Skin epidermis (tissue), 12 donors: ENCODE data around the gene RSAD1.

ENCODE experiments used
- H3K27ac ChIP-seq, 21 experiments: fragments of 200-600 bp; sonication (generic) in 11 of 21; one replicate each; pipeline ENCODE4 v1.5.0; 2020; ENCODE audit warnings: mild to moderate bottlenecking in 3 of 21, inconsistent platforms in 2 of 21, moderate library complexity in 2 of 21
- H3K4me3 ChIP-seq, 7 experiments: fragments of 200-600 bp; sonication (generic) in 2 of 7; one replicate each; pipeline ENCODE4 v1.5.0; 2020; ENCODE audit warnings: inconsistent platforms in 2 of 7, mild to moderate bottlenecking in 2 of 7, moderate library complexity in 1 of 7

RSAD1 gene

DNA sequence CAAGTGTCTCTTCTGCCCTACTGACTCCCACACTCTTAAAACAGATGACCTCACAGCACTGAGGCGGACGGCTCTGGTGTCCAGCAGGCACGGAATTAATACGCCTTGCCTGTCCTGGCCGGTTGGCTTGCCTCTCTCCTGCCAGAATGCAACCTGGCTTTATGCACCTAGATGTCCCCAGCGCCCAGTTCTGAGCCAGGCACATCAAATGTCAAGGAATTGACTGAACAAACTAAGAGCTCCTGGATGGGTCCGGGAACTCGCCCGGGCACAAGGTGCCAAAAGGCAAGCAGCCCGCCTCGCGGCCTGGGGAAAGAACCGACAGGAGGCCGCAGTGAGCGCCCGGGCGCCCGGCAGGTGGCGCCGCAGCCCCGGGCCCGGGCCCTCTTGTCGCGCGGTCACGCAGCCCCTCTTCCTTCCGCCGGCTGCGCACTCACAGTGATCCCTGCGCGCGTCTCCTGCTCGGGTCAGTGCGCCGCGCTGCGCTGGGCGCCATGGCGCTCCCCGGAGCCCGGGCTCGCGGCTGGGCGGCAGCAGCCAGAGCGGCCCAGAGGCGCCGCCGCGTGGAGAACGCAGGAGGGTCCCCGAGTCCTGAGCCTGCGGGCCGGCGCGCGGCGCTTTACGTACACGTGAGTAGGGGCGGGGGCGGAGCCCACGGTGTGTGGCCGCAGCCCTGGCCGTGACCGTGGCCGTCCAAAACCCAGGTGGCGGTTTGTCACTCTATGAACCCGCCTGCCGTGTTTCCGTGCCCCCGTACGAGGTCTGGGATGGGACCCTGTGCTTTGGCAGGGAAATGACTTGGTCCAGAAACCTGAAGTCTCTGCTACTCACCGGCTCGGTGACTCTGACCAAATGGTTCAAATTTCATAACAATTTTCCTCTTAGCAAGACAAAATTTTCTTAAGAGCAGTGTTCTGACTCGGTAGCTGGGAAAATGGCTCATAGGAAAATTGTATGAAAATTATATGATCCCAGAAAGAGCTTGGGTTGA lies at the start of gene RSAD1:
Gene RSAD1, plus strand, starts transcription at position 470 of the 991 bp plus-strand sequence. Its CDS starts 25 bp downstream, at position 495.
- Histone ChIP-seq H3K27ac (peak within 1 kb of the TSS; percentile 16 to 91 (median 84)), H3K4me3 (peak within 1 kb of the TSS; percentile 54 to 87 (median 82))

DNA sequence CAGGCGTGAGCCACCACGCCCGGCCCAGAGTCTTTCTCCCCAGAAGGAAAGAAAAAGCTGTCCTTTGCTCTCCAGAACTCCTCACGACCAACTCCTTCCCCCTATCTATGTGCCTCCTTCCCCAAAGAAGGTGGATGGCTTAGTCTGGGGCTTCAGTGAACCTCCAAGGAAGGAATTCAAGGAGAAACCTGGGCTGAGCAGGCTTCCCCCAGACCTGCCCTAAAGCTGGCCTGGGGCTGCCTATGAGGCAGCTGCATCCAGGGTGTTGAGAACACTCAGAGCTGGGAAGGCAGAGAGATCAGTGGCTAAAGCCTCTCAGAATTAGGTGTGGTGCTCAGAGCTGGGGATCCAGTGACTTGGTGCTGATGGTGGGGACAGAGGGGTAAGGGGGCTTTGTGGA lies 48.9 kb upstream of the RSAD1 start:
- H3K27ac ChIP-seq, result peak overlapping the region in 13 of 21 experiments; percentile 17 to 89 (median 70)
- no peak overlapping the region for H3K4me3 ChIP-seq

DNA sequence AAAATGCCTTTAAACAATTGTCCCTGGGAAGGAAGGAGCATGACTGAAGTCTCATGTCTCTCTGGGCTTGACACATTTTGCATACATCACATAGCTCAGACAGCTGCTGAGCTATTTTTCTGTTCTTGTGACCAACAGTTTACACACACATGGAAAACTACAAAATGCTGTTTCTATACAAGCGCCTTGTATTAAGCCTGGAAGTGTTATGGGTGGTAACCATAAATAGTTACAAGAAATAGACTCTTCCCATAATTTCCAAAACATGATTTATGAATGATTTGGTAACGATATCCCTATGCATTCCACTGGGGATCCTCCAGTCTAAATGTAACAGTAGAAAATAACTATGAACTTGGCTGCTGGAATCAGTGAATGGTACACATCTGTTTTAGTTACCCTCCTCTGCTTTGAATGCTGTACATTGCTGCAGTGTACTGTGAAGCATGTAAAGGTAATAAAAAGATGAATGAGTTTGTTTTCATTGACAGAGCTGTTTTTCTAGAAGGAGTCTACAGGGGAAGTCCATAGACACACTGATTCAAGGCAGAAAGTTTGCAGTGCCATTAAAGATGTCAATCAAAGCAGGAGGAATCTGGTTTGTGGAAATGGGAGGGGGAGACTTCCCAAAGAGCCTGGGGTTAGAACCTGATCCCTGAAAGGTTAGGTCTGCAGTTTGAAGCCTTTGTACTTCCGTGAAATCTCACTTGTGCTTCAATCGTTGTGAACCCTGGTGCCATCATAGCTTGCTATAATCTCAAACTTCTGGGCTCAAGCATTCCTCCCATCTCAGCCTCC lies 47.6 kb upstream of the RSAD1 start:
- Histone ChIP-seq H3K27ac (peak overlapping the region in 1 of 21 experiments; percentile 77), H3K4me3 (no peak overlapping the region)

DNA sequence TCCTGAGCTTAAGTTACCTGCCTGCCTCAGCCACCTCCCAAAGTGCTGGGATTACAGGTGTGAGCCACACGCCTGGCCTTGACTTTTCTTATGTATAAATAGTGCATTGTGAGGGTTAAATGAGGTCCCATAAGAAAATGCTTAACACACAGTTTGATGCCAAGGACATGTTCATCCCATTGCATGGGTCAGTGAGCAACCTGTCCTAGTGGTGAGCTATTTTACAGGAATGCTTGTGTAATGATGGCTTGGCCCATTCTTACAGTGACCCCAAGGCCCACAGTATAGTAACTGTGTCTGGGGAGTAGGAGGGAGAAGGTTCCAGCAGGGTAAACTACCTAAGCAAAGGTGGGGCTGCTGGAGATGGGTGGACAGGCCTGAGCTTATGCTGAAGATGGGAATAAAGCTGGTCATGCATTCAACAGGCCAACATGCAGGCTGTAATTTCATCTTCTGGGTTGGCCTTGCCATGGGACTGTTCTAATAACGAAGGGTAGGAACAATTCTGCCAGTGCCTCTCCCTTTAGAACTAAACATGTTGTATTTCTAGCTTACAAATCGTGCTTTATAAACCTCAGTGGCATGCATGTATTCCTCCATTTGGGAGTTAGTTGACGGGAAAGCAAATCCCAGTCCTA lies 46.4 kb upstream of the RSAD1 start:
- H3K27ac ChIP-seq, result no peak overlapping the region

DNA sequence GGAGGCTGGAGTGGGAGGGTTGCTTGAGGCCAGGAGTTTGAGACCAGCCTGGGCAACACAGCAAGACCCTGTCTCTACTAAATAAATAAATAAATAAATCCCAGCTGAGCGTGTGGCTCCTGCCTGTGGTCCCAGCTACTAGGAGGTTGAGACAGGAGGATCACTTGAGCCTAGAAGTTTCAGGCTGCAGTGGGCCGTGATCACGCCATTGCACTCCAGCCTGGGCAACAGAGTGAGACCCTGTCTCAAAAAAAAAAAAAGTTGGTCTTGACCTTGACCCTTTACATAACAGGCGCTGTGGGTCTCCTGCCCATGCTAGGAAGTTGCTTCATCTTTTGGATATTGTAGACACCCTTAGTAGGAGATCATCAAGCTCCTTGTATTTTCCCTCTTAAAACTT lies 41.3 kb upstream of the RSAD1 start:
- Histone ChIP-seq H3K4me3 (no peak overlapping the region), H3K27ac (no peak overlapping the region)

More for the DNA sequence above, 46.4 kb upstream of the RSAD1 start:
- no peak overlapping the region for H3K4me3 ChIP-seq

DNA sequence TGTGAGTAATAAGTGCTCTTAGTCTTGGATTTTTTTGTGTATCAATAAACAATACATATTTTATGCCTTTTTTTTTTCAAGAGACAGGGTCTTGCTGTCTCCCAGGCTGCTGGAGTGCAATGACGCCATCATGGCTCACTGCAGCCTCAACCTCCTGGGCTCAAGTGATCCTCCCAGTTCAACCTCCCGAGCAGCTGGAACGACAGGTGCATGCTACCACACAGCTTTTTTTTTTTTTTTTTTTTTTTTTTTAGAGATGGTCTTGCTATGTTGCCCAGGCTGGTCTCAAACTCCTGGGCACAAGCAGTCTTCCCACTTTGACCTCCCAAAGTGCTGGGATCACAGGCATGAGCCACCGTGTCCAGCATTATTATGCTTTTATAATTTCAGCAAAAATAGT lies 39.7 kb upstream of the RSAD1 start:
- Histone ChIP-seq H3K27ac (no peak overlapping the region), H3K4me3 (no peak overlapping the region)

DNA sequence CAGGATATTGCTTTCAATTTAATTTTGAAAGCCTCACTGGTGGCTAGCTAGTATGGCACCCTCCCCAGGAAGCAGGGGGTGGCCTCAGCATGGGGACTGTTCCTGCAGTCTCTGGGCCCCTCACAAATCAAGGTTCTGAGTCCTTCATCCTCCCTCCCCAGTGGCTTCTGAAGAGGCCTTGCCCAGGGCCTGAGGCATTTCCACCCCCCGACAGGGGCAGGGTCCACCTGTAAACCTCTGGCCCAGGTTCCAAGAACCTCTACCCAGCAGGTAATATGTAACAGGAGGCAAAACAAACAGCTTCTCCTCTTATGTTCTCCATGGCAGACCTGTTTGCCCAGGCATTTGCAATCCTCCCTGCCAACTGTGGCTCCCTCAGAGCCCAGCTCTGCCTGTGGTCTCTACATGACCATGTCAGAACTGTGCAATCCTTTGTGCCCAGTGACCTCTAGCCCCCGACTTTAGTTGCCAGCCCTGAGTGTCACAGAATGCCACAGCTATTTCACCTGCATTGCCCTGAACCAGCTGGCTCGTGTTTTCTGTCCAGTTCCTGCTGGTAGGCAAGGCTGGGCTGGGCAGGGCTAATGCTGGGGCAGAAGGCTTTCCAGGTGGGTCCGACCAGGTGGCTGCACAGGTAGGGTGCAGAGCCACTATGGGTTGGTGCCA lies 38.4 kb upstream of the RSAD1 start:
- H3K27ac ChIP-seq, result peak overlapping the region in 4 of 21 experiments; percentile 10 to 76 (median 30)
- no peak overlapping the region for H3K4me3 ChIP-seq

DNA sequence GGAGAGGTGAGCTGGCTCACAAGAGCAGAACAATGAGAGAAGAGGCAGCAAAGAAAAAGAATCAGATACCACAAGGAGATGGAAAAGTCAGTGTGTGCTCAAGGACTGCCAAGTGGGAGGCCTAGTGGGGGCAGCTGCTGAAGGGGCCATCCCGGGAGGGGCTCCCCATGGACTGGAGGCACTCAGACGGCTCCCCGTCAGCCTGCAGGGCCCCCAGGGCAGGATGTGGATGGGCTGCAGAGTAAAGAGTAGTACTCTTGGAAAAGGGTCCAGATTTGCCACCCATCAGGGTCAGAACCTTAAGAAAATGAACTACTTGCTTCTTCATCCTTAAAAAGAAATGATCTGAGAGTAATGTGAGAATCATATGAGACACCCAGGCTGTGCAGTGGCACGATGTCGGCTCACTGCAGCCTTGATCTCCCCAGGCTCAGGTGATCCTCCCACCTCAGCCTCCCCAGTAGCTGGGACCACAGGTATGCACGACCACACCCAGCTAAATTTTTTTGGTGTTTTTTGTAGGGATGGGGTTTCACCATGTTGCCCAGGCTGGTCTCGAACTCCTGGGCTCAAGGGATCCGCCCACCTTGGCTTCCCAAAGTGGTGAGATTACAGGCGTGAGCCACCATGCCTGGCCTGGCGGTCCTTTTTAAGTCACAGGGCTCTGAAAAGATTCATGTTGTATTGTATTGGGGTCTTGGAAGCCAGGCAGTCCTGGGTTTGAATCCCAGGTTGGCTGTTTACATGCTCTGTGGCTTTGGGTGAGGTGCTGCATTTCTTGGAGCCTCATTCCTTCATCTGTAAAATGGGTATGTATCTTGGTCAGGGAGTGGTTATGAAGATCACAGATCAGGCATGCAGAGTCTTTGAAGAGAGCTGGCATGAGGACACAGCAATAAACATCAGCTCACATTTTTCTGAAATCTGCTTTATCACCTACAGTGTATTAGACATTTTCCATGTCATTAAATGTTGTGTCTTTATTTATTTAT lies 37.5 kb upstream of the RSAD1 start:
- peak overlapping the region in 3 of 21 experiments; percentile 21 to 76 (median 39) for H3K27ac ChIP-seq

DNA sequence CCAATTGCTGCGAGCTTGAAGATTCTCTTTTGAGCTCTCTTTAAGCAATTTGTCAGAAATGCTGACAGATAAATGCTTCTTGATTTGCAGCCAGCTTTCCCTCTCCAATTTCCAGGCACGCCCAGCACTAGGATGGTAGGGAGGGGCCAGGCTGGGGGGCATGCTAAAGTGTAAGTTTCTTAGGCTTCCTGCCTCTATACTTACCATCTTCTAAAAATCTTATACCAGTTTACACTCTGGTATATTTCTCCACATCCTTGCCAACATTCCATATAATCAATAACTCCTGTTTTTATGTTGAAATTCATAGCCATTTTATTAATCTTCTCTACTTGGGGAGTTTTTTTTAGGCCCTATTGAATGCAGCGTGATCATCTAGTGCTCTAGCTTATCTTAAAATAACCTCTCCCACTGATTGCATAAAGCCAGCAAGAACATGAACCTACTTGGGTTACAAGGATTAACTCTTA lies 35.1 kb upstream of the RSAD1 start:
- Histone ChIP-seq H3K4me3 (no peak overlapping the region), H3K27ac (peak overlapping the region in 2 of 21 experiments; percentile 21 to 24)

More for the DNA sequence above, 37.5 kb upstream of the RSAD1 start:
- H3K4me3 ChIP-seq, result no peak overlapping the region

DNA sequence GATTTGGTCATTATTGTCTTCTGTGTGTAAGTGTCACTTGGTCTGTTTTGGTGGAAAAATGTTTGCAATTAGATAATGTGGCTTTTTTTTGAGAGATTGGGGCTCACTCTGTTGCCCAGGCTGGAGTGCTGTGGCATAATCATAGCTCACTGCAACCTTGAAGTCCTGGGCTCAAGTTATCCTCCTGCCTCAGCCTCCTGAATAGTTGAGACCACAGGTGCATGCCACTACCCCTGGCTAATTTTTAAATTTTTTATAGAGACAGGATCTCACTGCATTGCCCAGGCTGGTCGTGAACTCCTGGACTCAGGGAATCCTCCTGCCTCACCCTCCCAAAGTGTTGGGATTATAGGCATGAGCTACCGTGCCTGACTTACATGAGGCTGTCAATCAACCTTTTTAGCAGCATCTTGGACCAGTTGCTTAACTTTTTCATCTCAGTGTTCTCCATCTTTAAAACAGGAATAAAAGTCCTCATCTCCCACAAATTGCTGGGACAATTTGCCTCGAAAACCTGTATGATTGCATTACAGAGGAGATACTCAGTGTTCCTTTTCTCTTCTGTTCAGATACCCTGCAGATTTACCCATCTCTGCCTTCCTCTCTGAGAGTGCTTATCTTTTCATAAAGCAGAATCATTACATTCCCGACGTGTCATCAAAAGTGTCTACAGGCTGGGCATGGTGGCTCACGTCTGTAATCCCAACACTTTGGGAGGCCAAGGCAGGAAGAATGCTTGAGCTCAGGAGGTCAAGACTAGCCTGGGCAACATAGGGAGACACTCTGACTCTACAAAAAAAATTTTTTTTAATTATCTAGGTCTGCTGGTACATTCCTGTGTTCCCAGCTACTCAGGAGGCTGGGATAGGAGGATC lies 33.6 kb upstream of the RSAD1 start:
- no peak overlapping the region for H3K27ac ChIP-seq
- H3K4me3 ChIP-seq, result no peak overlapping the region

DNA sequence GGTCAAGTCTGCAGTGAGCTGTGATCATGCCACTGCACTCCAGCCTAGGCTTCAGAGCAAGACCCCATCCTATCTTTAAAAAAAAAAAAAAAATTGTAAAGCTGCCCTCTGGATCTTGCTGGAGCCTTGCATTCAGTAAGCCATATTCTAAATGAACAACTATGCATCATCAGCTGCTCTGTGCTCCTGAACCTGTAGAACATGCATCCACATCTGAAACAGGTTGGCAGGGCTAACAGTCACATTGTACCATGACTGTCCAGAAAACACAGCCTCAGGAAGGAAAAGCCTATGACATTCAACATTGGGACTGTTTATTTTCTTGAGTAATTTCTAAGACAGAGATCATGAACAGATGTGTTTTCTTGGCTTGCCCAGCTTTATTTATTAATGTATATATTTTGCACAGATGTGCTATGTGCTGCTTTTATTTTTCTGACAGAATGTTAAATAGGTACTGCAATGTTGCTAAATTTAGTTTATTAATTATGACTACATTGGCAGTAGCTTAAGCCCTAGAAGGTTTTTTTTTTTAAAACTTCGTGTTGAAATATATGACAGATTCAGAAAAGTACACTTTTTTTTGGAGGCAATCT lies 32.8 kb upstream of the RSAD1 start:
- Histone ChIP-seq H3K4me3 (no peak overlapping the region), H3K27ac (no peak overlapping the region)

DNA sequence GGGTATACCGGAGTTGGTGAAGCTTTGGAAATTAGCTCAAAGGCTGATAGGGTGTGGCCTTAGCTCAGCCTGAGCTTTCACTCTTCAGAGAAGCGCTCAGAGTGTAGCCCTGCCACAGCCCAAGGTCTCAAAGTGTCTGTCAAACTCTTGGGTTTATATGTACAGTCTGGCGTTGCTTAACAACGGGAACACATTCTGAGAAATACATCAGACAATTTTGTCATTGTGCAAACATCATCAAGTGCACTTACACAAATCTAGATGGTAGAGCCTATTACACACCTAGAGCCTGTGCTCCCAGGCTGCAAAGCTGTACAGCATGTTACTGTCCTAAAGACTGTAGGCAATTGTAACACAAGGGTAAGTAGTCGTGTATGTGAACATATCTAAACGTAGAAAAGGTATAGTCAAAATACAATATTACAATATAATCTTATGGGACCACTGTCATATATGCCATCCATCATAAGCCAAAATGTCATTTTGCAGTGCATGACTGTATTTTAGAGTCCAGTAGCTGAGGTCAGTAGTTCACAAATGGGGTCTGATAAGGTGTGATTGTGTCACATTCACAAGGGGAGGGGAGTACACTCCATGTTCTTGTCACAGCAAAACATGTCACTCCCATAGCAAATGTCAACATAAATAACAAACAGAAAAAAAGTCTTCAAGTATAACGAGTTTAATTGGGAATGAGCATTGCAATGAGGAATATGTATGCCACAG lies 30.6 kb upstream of the RSAD1 start:
- Histone ChIP-seq H3K4me3 (no peak overlapping the region), H3K27ac (no peak overlapping the region)

DNA sequence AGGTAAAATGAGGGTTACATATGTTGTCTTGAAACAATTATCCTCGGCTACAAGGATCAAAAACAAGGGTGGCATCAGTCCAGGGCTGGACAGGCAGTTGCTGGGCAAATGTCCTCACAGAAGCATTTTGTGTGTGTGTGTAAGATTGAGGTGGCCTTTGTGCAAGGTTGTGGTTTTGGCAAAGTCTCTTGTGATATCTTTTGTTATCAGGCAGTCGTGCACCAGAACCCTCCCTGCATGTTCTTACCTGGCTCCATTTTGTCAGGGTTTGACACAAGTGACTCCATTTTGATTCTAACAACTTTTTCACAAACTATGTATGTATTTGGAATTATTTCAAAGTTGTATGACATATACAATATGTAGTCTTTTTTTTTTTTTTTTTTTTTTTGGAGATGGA lies 30.0 kb upstream of the RSAD1 start:
- no peak overlapping the region for H3K27ac ChIP-seq

DNA sequence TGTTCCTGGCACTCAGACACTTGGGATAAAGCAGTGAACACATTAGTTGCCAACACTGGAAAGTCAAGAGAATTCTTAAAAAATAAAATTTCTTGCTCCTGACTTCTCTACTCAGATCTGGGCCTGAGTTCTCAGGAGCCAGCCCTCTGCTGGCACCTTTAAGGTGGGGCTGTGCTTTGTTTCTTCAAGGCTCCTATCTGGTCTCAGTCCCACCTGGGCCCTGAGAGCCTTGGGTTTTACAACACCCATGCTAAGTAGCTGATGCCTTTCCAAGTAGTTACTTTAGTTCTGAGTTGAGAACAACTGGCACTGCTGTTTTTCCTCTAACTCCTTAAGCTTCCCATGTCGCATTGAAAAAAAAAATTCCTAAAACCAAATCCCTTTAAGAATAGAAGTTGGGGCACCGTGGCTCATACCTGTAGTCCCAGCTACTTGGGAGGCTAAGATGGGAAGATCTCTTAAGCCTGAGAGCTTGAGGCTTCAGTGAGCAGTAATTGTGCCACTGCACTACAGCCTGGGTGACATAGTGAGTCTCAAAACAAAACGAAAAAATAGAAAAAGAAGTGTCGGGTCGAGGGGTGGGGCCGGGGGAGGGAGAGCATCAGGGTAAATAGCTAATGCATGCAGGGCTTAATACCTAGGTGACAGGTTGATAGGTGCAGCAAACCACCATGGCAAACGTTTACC lies 26.6 kb upstream of the RSAD1 start:
- Histone ChIP-seq H3K27ac (peak overlapping the region in 2 of 21 experiments; percentile 2 to 36), H3K4me3 (no peak overlapping the region)

More for the DNA sequence above, 30.0 kb upstream of the RSAD1 start:
- H3K4me3 ChIP-seq, result no peak overlapping the region

DNA sequence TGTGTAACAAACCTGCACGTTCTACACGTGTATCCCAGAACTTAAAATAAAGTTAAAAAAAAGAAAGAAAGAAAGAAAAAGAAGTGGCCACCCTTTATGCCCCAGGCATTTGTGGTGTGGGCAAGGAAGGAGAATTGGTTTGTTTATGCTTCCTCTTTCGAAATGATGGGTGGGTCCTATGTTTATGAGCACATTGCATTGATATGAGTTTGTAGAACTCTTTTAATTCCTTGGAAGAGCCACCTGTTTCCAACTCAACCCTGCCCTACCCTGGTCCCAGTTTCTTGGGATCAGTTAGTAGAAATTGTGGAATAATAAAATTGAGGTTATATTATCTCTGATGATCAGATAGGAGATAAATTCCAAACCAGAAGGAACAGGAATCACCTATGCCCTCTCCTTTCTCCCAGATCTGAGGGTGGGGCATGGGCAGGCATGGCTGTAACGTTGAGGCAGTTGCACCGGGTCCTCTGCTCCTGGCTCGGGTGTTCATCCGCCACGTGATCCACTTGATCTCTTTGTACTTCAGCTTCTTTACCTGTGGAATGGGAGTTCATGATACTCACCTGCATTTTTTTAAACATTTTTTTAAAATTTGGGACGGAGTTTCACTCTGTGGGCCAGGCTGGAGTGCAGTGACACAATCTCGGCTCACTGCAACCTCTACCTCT lies 25.9 kb upstream of the RSAD1 start:
- H3K27ac ChIP-seq, result peak overlapping the region in 1 of 21 experiments; percentile 1
- no peak overlapping the region for H3K4me3 ChIP-seq
